Measurements from ENCODE around the gene ROR1.

DNA sequence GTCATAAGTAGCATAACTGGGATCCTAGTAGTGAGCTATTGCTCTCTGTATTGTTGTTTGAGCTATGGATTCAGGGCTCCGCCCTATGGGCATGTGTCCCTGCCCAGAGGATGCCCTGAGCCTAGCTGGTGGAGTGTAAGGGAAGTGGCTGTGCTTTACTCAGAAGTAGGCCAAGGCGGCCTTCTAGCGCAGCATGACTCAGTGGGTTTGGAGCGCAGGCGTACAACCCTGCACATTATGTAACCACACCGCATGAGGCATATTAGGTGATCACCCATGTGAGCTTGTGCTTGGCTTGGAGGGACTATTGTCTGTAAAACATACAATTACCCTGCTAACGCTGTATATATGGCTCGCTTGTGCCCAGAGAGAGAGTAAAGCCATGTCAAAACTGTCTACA, 418.5 kb downstream of the ROR1 start:
- TF ChIP-seq, protein P1, sequence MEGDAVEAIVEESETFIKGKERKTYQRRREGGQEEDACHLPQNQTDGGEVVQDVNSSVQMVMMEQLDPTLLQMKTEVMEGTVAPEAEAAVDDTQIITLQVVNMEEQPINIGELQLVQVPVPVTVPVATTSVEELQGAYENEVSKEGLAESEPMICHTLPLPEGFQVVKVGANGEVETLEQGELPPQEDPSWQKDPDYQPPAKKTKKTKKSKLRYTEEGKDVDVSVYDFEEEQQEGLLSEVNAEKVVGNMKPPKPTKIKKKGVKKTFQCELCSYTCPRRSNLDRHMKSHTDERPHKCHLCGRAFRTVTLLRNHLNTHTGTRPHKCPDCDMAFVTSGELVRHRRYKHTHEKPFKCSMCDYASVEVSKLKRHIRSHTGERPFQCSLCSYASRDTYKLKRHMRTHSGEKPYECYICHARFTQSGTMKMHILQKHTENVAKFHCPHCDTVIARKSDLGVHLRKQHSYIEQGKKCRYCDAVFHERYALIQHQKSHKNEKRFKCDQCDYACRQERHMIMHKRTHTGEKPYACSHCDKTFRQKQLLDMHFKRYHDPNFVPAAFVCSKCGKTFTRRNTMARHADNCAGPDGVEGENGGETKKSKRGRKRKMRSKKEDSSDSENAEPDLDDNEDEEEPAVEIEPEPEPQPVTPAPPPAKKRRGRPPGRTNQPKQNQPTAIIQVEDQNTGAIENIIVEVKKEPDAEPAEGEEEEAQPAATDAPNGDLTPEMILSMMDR (IDR thresholded peaks at IDR 0.05): no peak
- TF ChIP-seq POLR2A (IDR thresholded peaks at IDR 0.05): no peak

Data from testis (tissue), 2 donors.